NCI-H446 (cell line): ENCODE measurements around the gene SRSF8.
"Not testable (repeated sequence)": the region's sequence is repeated elsewhere in the genome, so short reads cannot be mapped to it uniquely, and the experiment has no call there.

Source experiments
- DNase-seq, 2 experiments: peaks; one replicate each; lab custom pipeline; 2025; lab: John Stamatoyannopoulos, UW

SRSF8 gene

DNA sequence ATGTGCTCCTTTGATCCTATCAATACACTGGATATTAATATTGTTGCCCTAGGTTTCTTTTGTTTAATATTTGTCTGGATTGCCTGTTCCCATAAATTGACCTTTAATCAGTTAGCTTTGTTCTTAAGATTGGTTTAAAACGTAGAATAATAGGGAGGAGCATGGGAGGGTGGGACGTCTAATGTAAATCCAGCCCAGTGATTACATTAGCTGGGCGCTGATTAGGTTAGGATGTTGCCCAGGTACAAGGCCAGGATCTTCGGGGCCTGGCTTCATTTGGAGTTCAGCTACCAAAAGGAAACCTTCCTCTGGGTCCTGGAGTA is at the start of gene SRSF8:
TSS of gene SRSF8 (plus strand) at position 204 of the 323 bp plus-strand sequence. CDS start 308 bp downstream, outside the sequence.
- DNase-seq = no peak

DNA sequence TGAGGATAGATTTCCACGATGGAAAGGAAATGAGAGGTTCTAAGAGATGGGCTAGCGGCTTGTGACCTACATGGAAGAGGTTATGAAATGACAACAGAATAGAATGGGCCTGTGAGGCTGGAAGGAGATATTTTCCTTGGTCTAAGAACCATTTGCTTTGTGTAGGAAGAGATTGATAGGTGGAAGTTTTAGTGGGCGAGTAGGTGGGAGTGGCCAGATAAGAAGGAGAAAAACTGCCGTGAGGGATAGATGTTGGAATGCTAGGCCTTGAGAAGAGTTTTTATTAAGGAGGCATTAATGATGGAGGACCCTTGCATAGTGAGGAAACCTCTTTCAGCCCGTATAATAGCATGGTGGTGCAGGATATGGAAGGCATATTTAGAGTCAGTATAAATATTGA is 45.3 kb upstream of the SRSF8 start:
- DNase-seq = not testable (repeated sequence)

GRCh38 chr11:95024958-95025357 is 41.8 kb upstream of the SRSF8 start, which contains the start of gene KDM4E:
TSS of gene KDM4E (plus strand) at chr11:95025258. CDS start at chr11:95025558, 300 bp downstream.
- DNase-seq = no peak

DNA sequence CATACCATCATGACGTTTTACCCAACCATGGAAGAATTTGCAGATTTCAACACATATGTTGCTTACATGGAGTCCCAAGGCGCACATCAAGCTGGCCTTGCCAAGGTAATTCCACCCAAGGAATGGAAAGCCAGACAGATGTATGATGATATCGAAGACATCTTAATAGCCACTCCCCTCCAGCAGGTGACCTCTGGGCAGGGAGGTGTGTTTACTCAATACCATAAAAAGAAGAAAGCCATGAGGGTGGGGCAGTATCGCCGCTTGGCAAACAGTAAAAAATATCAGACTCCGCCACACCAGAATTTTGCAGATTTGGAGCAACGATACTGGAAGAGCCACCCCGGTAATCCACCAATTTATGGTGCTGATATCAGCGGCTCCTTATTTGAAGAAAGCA is 41.1 kb upstream of the SRSF8 start:
- not testable (repeated sequence) for DNase-seq

GRCh38 chr11:95028357-95028756 is 38.4 kb upstream of the SRSF8 start:
- DNase-seq = no peak

- DNase-seq = no peak
Observed at GRCh38 chr11:95033051-95033450, 33.7 kb upstream of the SRSF8 start.

- no peak for DNase-seq
Observed at GRCh38 chr11:95035316-95035715, 31.4 kb upstream of the SRSF8 start.

DNA sequence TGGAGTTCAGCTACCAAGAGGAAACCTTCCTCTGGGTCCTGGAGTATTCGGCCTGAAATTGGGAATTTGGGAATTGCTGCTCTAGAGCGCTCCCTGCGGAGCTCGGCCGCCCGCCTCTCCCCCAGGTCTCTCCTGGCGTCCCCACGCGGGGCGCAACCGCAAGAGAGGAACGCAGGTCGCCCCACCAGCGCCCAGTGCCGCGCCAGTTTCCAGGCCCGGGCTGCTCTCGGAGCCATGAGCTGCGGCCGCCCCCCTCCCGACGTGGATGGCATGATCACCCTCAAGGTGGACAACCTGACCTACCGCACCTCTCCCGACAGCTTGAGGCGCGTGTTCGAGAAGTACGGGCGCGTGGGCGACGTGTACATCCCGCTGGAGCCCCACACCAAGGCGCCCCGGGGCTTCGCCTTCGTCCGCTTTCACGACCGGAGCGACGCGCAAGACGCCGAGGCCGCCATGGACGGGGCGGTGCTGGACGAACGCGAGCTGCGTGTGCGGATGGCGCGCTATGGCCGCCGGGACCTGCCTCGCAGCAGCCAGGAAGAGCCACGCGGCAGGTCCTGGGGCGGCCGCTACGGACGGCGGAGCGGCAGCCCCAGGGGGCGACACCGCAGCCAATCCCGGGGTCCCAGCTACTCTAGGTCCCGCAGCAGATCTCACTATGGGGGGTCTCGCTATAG is 29.2 kb upstream of the SRSF8 start:
- DNase-seq = not testable (repeated sequence)

GRCh38 chr11:95042239-95042638 is 24.5 kb upstream of the SRSF8 start:
- DNase-seq = no peak

DNA sequence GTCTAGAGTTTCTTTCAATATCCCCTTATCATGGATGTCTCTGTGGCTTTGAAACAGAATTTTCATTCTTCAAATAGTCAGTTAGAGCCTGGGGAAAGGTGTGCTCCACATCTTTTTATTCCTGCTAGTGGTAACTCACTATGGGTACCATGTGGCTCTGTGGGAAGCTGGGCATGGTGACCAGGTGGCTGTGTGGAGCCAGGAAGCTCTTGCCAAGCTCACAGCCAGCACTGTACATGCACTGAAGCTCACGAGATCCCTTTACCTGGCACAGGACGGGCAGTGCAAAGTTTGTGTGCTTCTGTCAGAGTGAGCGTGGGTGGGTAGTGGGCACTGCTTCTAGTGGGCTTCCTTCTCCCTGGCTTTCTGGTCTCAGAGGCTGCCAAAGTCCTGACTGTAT is 23.8 kb upstream of the SRSF8 start:
- DNase-seq = no peak

- DNase-seq = no peak
Observed at GRCh38 chr11:95044010-95044409, 22.7 kb upstream of the SRSF8 start.

DNA sequence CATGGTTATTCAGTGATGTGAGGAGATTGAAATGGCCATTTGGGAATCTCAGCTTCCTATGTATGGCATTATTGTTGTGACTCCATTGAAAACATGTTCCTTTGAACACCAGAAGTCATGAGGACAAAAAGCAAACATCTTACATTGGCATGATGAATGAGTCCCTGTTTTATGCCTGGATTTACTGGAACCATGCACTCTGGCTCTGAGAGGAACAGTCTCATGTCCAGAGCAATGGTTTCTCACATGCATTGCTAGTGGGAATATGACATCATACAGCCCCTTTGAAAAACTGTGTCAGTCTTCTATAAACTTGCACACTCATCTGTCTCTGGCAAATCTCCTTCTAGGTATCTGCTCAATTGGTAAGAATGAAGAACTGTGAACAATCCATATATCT is 20.9 kb upstream of the SRSF8 start:
- no peak for DNase-seq

DNA sequence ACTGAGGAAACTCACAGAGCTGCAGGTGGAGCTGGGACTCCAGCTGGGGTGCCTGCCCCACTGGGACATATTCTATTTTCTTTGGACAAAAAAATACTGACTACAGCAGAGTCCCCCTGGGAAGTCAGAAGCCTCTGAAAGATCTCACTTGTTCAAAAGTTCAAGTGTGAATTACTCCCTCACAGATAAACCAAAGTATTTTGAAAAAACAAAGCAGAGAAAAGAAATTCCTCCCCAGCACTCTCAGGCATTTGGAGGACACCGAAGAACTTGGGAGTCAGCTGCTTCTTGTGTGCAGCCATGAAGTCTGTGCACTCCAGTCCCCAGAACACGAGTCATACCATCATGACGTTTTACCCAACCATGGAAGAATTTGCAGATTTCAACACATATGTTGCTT is 17.6 kb upstream of the SRSF8 start, which contains the start of gene KDM4F:
TSS of gene KDM4F (plus strand) at position 301 of the 400 bp plus-strand sequence.
- not testable (repeated sequence) for DNase-seq

DNA sequence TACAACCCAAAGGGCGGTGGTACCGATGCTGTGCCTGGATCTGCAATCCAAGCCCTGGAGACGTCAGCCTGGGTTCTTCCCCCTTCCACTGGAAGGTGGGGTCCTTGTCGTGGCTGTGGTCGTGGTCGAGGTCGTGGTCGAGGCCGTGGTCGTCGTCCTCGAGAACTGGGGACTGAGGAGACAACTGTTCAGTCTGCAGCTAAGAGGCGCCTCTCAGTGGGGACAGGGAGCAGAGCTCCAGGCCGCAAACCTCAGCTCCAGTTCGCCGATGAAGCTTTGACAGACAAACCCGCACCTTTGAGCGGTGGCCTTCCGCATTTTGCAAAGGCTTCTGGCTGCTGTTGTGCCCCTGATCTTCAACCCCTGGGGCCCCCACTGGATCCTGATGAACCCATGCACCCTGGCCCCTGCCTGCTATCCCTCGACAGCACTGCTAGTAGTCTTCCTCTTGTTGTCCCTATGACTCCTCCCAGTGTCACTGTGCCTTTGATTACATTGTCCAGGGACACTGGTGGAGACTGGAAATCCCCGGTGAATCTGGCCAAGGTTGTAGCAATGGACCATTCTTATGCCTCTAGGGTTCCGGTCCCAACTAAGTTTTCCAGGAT is 16.0 kb upstream of the SRSF8 start:
- DNase-seq = no peak

- no peak for DNase-seq
Observed at GRCh38 chr11:95054356-95054755, 12.4 kb upstream of the SRSF8 start.

DNA sequence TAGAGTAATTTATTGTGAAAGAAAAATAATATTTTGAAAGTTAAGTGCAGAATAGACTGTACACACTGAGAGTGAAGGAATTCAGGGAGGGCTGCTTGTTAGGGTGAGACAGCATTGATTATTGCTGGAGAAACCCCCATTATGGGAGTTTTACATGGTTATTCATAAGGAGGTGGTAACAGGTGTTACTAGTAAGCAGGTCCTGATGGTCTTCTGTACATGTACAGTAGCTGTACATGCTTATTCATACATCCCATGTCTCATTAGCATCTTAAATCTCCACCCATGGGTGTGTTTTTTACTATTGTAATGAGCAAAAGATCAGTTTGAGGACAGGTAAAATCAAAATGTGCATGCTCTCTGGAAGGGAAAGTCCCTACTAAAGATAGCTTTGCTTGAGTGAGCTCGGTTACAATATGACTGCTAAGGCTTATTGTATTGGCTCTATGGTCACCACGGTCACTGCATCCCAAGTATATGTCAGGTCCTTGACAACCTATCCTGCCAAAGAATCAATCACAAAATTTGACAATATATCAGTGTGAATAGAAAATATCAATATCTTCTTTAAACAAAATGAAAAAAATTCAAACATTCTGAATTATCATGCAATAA is 11.3 kb upstream of the SRSF8 start:
- DNase-seq = no peak

DNA sequence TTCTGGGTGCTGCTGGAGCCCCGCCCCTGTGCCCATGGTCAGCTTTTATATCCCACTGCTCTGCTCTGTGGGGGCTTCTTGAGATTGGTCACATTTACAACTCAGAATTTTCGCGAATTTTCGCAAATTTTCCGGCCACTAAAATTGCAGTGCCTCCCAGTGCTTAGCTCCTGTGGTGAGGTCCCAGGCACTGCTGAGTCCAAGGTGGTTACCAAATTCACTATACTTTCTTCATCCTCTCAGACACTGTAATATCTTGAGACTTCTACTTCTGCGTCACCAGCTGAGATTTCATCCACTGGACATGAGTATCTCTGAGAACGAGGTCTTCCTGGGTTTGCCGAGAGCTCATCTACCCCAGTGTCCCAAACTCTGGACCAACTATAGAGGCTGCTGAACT is 8.8 kb upstream of the SRSF8 start:
- DNase-seq = no peak

DNA sequence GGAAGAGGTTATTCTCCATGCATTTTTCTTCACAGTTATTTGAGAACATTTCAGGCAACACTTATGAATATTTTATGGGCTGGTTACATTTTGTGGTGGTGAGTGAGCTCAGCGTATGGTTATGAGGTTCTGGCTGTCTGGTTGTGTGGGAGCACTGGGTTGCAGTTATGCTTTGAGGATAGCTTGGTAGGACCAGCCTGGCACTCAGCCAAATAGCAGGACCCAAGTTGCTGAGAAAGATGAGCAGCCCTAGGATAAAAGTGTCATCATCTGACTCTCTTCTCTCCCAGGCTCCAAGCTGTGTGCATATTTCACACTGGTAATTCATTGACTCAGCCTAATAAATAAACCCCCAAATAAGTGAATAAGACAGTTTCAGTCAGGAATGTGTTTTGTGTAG is 8.1 kb upstream of the SRSF8 start:
- DNase-seq = no peak

GRCh38 chr11:95059046-95059445 is 7.7 kb upstream of the SRSF8 start:
- no peak for DNase-seq

GRCh38 chr11:95065336-95065735 is 1.4 kb upstream of the SRSF8 start:
- no peak for DNase-seq

DNA sequence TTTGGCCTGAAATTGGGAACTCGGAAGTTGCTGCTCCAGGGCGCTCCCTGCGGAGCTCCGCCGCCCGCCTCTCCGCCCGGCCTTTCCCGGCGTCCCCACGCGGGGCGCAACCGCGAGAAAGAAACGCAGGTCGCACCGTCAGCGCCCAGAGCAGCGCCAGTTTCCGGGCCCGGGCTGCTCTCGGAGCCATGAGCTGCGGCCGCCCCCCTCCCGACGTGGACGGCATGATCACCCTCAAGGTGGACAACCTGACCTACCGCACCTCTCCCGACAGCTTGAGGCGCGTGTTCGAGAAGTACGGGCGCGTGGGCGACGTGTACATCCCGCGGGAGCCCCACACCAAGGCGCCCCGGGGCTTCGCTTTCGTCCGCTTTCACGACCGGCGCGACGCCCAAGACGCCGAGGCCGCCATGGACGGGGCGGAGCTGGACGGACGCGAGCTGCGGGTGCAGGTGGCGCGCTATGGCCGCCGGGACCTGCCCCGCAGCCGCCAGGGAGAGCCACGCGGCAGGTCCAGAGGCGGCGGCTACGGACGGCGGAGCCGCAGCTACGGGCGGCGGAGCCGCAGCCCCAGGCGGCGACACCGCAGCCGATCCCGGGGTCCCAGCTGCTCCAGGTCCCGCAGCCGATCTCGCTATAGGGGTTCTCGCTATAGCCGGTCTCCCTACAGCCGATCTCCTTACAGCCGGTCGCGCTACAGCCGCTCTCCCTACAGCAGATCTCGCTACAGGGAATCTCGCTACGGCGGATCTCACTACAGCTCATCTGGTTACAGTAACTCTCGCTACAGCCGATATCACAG is 521 bp downstream of the SRSF8 start:
- peak; percentile 53 to 80 for DNase-seq

- DNase-seq = peak in 1 of 2 experiments; percentile 84
Observed at GRCh38 chr11:95067841-95068219, 1.1 kb downstream of the SRSF8 start.

DNA sequence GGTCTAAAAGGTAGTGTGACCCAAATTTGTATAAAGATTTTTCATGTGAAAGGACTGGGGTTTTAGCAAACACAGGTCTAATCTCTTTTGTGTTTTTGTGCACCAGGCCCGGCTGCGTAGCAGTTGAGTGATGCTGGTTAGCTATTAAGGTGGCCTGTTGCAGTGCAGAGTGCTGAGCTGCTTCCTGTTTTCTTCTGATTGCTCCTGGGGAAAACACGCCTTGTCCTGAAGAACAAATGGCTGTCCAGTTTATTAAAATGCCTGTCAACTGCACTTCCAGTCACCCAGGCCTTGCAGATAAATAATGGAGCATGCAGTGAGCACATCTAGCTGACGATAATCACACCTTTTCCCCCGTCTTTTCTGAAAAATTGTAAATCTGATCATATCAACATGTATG is 1.8 kb downstream of the SRSF8 start:
- peak; percentile 92 for DNase-seq
